NOMO-1 (cell line): ENCODE measurements around the gene MARVELD2.
"Not testable (repeated sequence)": the region's sequence is repeated elsewhere in the genome, so short reads cannot be mapped to it uniquely, and the experiment has no call there.

Experiments used
- DNase-seq, 2 experiments: peaks; one replicate each; lab custom pipeline; 2025; ENCODE audit not compliant: unreplicated experiment in 2 of 2; lab: John Stamatoyannopoulos, UW

The MARVELD2 gene

GRCh38 chr5:69449511-69449910, 34.6 kb downstream of the MARVELD2 start:
- DNase-seq, result no peak

GRCh38 chr5:69450116-69450515, 35.2 kb downstream of the MARVELD2 start:
- no peak for DNase-seq

GRCh38 chr5:69450527-69450926, 35.6 kb downstream of the MARVELD2 start:
- not testable (repeated sequence) for DNase-seq

- DNase-seq, result no peak
Observed at GRCh38 chr5:69451941-69452647, 37.2 kb downstream of the MARVELD2 start.

- not testable (repeated sequence) for DNase-seq
Observed at GRCh38 chr5:69453487-69453886, 38.6 kb downstream of the MARVELD2 start.

- DNase-seq, result no peak
Observed at GRCh38 chr5:69454460-69455249, 39.7 kb downstream of the MARVELD2 start.

GRCh38 chr5:69455428-69455988, 40.6 kb downstream of the MARVELD2 start:
- DNase-seq, result not testable (repeated sequence)

- no peak for DNase-seq
Observed at GRCh38 chr5:69462170-69462569, 47.3 kb downstream of the MARVELD2 start.

GRCh38 chr5:69466375-69466774, 51.5 kb downstream of the MARVELD2 start:
- DNase-seq, result not testable (repeated sequence)

GRCh38 chr5:69467442-69468225, 52.7 kb downstream of the MARVELD2 start:
- peak in 1 of 2 experiments; percentile 16 for DNase-seq

GRCh38 chr5:69468631-69469030, 53.7 kb downstream of the MARVELD2 start:
- peak; percentile 35 to 73 for DNase-seq

- DNase-seq, result not testable (repeated sequence)
Observed at GRCh38 chr5:69471516-69471915, 56.6 kb downstream of the MARVELD2 start.

- DNase-seq, result not testable (repeated sequence)
Observed at GRCh38 chr5:69472535-69473143, 57.7 kb downstream of the MARVELD2 start.

- no peak for DNase-seq
Observed at GRCh38 chr5:69477170-69477569, 62.3 kb downstream of the MARVELD2 start.

GRCh38 chr5:69478296-69478695, 63.4 kb downstream of the MARVELD2 start:
- not testable (repeated sequence) for DNase-seq

GRCh38 chr5:69484891-69485290, 70.0 kb downstream of the MARVELD2 start:
- DNase-seq, result peak; percentile 79 to 91

GRCh38 chr5:69485471-69485870, 70.6 kb downstream of the MARVELD2 start:
- DNase-seq, result no peak

GRCh38 chr5:69489246-69489645, 74.3 kb downstream of the MARVELD2 start:
- no peak for DNase-seq

GRCh38 chr5:69491027-69491426, 76.1 kb downstream of the MARVELD2 start:
- DNase-seq, result no peak

- DNase-seq, result no peak
Observed at GRCh38 chr5:69491838-69492390, 77.0 kb downstream of the MARVELD2 start.
